Measurements from ENCODE around the gene CD27. TPM values are rescaled to one million over a fixed set of nuclear protein-coding genes. Genes with fewer than 3 reads are reported as not detected.
A peak's percentile ranks its signal among the peaks of the same experiment; 100 is the strongest.

Gene CD27
- total and polyA plus RNA-seq, 2 experiments from 2014 or later = 0.53 TPM; not detected in 1

- H3K4me3 Mint-ChIP-seq = no peak overlapping the region
- H3K9me3 Mint-ChIP-seq = no peaks in the 10 kb centered on the region
- H4K20me1 ChIP-seq (replicated peaks; ENCODE audit: insufficient read depth) = no peaks in the 10 kb centered on the region
- no peaks in the 10 kb centered on the region for H3K36me3 Mint-ChIP-seq (ENCODE audit: low read depth)
- H3K27ac ChIP-seq (ENCODE audit: low read depth) = no peak overlapping the region
- no peak overlapping the region for H3K4me2 ChIP-seq
- peaks cover 16% of the 10 kb centered on the region for H3K27me3 Mint-ChIP-seq (ENCODE audit: insufficient read depth, low read depth, poor library complexity)
- peaks cover 24% of the 10 kb centered on the region for H3K4me1 Mint-ChIP-seq
- no peak; the same call in 2 of the 3 replicates for ATAC-seq
- no peaks in the 10 kb centered on the region for H3F3A ChIP-seq (replicated peaks; ENCODE audit: low read depth)
- no peaks in the 10 kb centered on the region for H3K4me1 ChIP-seq (ENCODE audit: insufficient read depth)
- no peaks in the 10 kb centered on the region for H3K9me2 ChIP-seq (ENCODE audit: insufficient read depth)
- no peaks in the 10 kb centered on the region for H3K27me3 ChIP-seq (ENCODE audit: insufficient read depth)
- DNase-seq (ENCODE audit: low spot score) = no peak
- H3K79me2 ChIP-seq (replicated peaks; ENCODE audit: insufficient read depth) = no peaks in the 10 kb centered on the region
- H2AFZ ChIP-seq = no peak overlapping the region
- no peak overlapping the region for H3K27ac Mint-ChIP-seq
- H3K4me3 ChIP-seq = no peak overlapping the region
- TF ChIP-seq POLR2AphosphoS5 (IDR thresholded peaks at IDR 0.05; ENCODE audit: low read depth) (no peak), CTCF (conservative IDR thresholded peaks at IDR 0.05; ENCODE audit: low read depth in 2 of 2) (0 out of 4 replicates have a peak, but pooled peaks of 1 of the 2 experiments have one; percentile 10)
- no peaks in the 10 kb centered on the region for H3K36me3 ChIP-seq (ENCODE audit: insufficient read depth)
Observed at GRCh38 chr12:6444031-6444430, 724 bp upstream of the CD27 start.

GRCh38 chr12:6450091-6450868 is 5.5 kb downstream of the CD27 start:
- Histone ChIP-seq H3K27ac (ENCODE audit: low read depth) (no peak overlapping the region), H3K4me1 (ENCODE audit: insufficient read depth) (peaks cover 29% of the 10 kb centered on the region), H3K27me3 (ENCODE audit: insufficient read depth) (no peaks in the 10 kb centered on the region), H3K9me2 (ENCODE audit: insufficient read depth) (no peaks in the 10 kb centered on the region), H3K79me2 (replicated peaks; ENCODE audit: insufficient read depth) (no peaks in the 10 kb centered on the region), H3K4me2 (peak overlapping the region; percentile 77), H3F3A (replicated peaks; ENCODE audit: low read depth) (peaks cover 6% of the 10 kb centered on the region; the same call in 1 of the 2 replicates), H3K36me3 (ENCODE audit: insufficient read depth) (no peaks in the 10 kb centered on the region), H2AFZ (peak overlapping the region; percentile 90; the same call in 1 of the 2 replicates), H3K4me3 (peak overlapping the region; percentile 44; the same call in 1 of the 2 replicates), H4K20me1 (replicated peaks; ENCODE audit: insufficient read depth) (no peaks in the 10 kb centered on the region)
- ATAC-seq = no peak; the same call in 2 of the 3 replicates
- peaks cover 44% of the 10 kb centered on the region for H3K4me1 Mint-ChIP-seq
- H3K36me3 Mint-ChIP-seq (ENCODE audit: low read depth) = no peaks in the 10 kb centered on the region
- no peaks in the 10 kb centered on the region for H3K9me3 Mint-ChIP-seq
- H3K27me3 Mint-ChIP-seq (ENCODE audit: insufficient read depth, low read depth, poor library complexity) = peaks cover 17% of the 10 kb centered on the region
- peak overlapping the region; percentile 97; the same call in 1 of the 2 replicates for H3K27ac Mint-ChIP-seq
- no peak for DNase-seq (ENCODE audit: low spot score)
- H3K4me3 Mint-ChIP-seq = peak overlapping the region; percentile 63; the same call in 1 of the 3 replicates
- TF ChIP-seq ZNF114 (CRISPR knock-in tag; IDR thresholded peaks at IDR 0.05) (no peak), EZH2 (IDR thresholded peaks at IDR 0.05; ENCODE audit: low read depth, unreplicated experiment) (no peak), CREB1 (CRISPR knock-in tag; IDR thresholded peaks at IDR 0.05; ENCODE audit: low read depth) (no peak), POLR2AphosphoS5 (IDR thresholded peaks at IDR 0.05; ENCODE audit: low read depth) (no peak), REST (IDR thresholded peaks at IDR 0.05; ENCODE audit: unreplicated experiment) (no peak), ZNF331 (CRISPR knock-in tag; IDR thresholded peaks at IDR 0.05; ENCODE audit: low read depth) (no peak), ETS1 (IDR thresholded peaks at IDR 0.05) (no peak), NANOG (IDR thresholded peaks at IDR 0.05; ENCODE audit: borderline replicate concordance) (no peak), JUNB (IDR thresholded peaks at IDR 0.05; ENCODE audit: unreplicated experiment) (no peak), CTCF (conservative IDR thresholded peaks at IDR 0.05; ENCODE audit: low read depth in 2 of 2) (no peak), STAT1 (IDR thresholded peaks at IDR 0.05; ENCODE audit: unreplicated experiment) (no peak), EZH2phosphoT487 (IDR thresholded peaks at IDR 0.05; ENCODE audit: unreplicated experiment) (no peak)
